GM19372 (cell line): ENCODE measurements around the gene CLPTM1L.
"Not testable (repeated sequence)": the region's sequence is repeated elsewhere in the genome, so short reads cannot be mapped to it uniquely, and the experiment has no call there.

Source experiments
- ATAC-seq: cut with Tn5 transposase; IDR thresholded peaks from one replicate; pipeline ENCODE4 v1.9.1; 2021; ENCODE audit warnings: mild to moderate bottlenecking, low read depth, moderate library complexity; ENCODE audit not compliant: unreplicated experiment

CLPTM1L gene

GRCh38 chr5:1343315-1343751, 1.6 kb downstream of the CLPTM1L start:
- no peak for ATAC-seq

DNA sequence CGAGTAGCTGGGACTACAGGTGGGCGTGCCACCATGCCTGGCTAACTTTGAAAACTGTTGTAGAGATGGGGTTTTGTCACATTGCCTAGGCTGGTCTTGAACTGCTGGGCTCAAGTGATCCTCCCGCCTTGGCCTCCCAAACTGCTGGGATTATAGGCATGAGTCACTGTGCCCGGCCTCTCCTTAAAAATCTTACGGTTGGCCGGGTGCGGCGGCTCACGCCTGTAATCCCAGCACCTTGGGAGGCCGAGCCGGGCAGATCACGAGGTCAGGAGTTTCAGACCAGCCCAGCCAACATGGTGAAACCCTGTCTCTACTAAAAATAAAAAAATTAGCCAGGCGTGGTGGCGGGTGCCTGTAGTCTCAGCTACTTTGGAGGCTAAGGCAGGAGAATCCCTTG, 2.2 kb downstream of the CLPTM1L start:
- not testable (repeated sequence) for ATAC-seq

DNA sequence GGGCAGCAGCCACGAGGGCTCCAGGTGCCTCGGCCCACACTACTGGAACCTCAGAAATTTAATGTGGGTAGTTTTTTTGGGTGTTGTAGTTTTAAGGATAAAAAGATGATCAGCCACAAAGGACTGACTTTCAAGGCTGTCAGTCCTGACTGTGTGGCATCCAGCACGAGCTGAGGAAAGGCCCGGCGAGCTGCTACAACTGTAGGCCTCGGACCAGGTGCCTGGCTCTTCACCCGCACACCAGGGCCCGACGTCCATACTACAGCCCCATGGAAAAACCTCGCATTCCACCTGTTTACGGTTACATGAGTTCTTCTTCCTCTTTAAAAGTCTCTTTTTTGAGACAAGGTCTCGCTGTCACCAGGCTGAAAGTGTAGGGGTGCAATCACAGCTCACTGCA, 2.6 kb downstream of the CLPTM1L start:
- no peak for ATAC-seq

DNA sequence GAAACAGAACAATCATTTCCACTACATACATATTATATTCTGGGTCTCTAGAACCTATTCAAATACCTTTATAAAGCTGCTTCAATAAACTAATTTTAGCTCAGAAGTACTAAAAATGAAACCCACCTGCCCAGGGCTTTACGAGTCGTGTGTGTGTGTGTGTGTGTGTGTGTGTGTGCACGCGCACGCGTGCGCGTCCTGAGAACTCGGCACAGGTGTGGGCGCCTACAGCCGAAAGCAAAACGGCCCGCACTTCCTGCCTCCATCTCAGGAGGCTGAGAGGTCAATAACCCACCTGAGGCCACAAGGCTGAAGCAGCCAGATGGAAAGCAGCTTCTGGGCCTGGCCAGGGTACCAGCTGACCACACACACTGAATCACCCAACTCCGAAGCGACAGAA, 3.0 kb downstream of the CLPTM1L start:
- ATAC-seq: no peak

- ATAC-seq: not testable (repeated sequence)
These were observed 5.1 kb downstream of the CLPTM1L start for GRCh38 chr5:1339818-1340210.

DNA sequence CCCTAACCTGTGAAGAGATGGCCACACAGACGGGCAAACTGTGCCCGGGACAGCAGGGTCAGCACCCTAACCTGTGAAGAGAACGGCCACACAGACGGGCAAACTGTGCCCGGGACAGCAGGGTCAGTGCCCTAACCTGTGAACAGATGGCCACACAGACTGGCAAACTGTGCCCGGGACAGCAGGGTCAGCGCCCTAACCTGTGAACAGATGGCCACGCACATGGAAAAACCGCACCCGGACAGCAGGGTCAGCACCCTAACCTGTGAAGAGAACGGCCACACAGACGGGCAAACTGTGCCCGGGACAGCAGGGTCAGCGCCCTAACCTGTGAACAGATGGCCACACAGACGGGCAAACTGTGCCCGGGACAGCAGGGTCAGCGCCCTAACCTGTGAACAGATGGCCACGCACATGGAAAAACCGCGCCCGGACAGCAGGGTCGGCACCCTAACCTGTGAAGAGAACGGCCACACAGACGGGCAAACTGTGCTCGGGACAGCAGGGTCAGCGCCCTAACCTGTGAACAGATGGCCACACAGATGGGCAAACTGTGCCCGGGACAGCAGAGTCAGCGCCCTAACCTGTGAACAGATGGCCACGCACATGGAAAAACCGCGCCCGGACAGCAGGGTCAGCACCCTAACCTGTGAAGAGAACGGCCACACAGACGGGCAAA, 5.6 kb downstream of the CLPTM1L start:
- ATAC-seq: not testable (repeated sequence)

GRCh38 chr5:1338506-1339070, 6.3 kb downstream of the CLPTM1L start:
- ATAC-seq: no peak

GRCh38 chr5:1338196-1338490, 6.8 kb downstream of the CLPTM1L start:
- ATAC-seq: no peak

GRCh38 chr5:1337489-1338195, 7.3 kb downstream of the CLPTM1L start:
- ATAC-seq: no peak

DNA sequence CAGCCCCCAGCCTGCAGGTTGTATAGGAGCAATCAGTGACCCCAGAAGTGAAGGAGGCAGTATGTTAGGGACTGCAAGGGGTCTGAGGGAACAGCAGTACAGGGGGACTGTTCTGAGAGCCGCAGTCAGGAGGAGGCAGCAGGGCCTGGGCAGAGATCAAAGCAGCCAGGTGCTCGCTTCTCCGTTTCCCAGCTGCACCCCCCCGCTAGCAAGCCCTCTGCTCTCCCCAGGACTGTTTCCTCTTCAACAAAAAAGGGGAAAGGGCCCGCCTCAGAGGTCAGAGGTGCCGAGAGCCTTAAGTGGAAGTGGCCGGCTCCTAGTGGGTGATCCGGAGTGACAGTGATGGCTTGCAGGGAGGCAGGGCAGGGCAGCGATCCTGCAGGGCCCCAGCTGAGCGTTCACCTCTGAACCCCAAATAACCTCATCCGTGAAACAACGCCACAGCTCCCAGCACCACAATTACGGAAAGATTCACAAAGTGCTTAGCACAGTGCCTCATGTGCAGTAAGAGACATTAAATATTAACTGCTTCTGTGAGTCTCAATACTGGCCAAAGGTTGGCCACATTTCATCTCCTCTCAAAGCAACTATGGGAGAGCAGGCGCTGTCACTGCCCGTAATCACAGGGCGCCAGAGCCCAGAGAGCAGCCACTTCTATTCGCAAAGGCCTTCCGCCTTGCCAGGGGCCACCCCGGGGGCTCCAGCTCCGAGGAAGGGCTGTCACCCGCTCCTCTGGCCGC, 8.0 kb downstream of the CLPTM1L start:
- ATAC-seq: no peak

GRCh38 chr5:1336106-1336561, 8.8 kb downstream of the CLPTM1L start:
- no peak for ATAC-seq

- no peak for ATAC-seq
These were observed 9.3 kb downstream of the CLPTM1L start for GRCh38 chr5:1335540-1336095.

GRCh38 chr5:1334831-1335539, 9.9 kb downstream of the CLPTM1L start:
- ATAC-seq: no peak

- no peak for ATAC-seq
These were observed 10.9 kb downstream of the CLPTM1L start for GRCh38 chr5:1333986-1334385.

DNA sequence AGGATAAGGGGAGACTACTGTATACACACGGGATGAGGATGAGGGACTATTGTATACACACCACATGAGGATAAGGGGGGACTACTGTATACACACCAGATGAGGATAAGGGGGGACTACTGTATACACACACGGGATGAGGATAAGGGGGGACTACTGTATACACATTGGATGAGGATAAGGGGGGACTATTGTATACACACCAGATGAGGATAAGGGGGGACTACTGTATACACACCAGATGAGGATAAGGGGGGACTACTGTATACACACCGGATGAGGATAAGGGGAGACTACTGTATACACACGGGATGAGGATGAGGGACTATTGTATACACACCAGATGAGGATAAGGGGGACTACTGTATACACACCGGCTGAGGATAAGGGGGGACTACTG, 11.6 kb downstream of the CLPTM1L start:
- not testable (repeated sequence) for ATAC-seq

GRCh38 chr5:1332461-1333001, 12.4 kb downstream of the CLPTM1L start:
- no peak for ATAC-seq

DNA sequence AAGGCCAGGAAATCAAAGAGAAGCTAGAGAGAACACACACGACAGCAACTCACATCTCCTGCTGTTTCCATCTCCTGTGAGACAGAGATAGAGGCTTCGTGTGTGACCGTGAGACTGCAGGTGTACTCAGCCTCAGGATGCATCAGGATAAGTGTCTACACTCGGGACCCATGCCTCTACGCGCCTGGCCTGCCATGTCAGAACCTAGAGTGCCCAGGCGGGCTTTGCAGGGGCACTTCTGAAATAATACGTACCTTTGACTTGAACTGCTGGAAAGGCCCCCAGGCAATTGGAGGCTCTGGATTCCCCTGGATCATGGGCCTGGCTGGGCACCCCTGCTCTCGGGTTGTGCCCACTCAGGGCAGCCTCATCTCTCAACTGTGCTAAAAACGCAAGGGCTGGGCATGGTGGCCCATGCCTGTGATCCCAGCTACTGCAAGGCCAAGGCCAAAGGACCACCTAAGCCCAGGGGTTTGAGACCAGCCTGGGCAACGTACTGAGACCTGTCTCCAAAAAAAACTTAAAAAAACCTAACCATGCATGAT, 13.0 kb downstream of the CLPTM1L start:
- no peak for ATAC-seq

DNA sequence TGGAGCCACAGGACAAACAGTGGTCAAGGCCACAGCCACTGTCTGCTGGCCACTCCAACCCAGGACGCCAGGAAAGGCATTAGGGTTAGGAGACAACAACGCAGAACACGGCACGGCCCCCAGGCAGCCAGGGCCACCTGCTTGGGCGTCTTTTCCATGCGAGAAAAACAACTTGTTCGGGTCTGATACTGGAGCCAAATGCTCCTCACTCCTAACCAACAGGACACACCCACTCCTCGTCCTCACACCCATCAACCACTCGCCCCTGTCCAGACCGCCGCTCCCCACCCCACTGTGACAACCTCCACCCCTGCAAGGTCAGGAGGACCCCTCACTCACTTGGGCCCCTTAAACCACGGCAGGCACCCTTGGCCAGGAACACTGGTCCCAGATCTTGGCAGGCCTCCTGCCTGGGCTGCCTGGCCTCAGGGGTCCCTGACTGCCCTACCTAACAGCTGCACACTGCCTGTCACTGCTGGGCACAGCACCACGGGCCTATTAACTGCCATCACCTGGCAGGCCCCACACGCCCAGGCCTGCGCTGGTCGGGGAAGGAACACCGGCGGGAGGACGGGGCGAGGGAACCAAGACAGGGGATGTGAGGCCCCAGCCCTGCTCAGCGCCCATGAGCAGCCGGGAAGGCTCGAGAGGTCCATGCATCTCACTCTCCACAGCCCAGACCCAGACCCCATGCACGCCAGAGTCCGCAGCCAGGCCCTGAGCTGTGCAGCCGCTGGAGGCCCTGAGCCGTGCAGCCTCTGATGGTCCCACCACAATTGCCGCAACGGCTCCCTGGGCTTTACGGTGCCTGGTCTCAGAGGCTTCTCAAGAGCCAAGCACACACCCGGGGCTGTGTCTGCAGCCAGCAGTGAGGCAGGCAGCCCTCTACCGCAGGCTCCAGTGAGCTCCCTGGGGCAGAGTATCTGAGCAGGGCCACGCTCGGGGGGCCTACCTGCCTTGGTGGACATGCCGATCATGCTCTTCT, 13.8 kb downstream of the CLPTM1L start:
- no peak for ATAC-seq
